HG02885 (cell line): ENCODE results near the gene BTG4.

Experiments used
- ATAC-seq: cut with Tn5 transposase; IDR thresholded peaks from one replicate; pipeline ENCODE4 v1.9.1; 2021; ENCODE audit warnings: mild to moderate bottlenecking; ENCODE audit not compliant: unreplicated experiment, poor library complexity

Gene BTG4

GRCh38 chr11:111538407-111539114 is 26.4 kb upstream of the BTG4 start:
- no peak for ATAC-seq

GRCh38 chr11:111537336-111537860 is 25.2 kb upstream of the BTG4 start:
- no peak for ATAC-seq

- no peak for ATAC-seq
Observed at GRCh38 chr11:111535281-111535680, 23.1 kb upstream of the BTG4 start.

GRCh38 chr11:111532365-111532709 is 20.2 kb upstream of the BTG4 start:
- ATAC-seq: no peak

- ATAC-seq: peak; percentile 91
Observed at GRCh38 chr11:111531687-111532364, 19.6 kb upstream of the BTG4 start.

GRCh38 chr11:111531136-111531535 is 18.9 kb upstream of the BTG4 start:
- ATAC-seq: no peak

GRCh38 chr11:111530091-111530490 is 17.9 kb upstream of the BTG4 start:
- no peak for ATAC-seq

GRCh38 chr11:111528557-111528956 is 16.4 kb upstream of the BTG4 start:
- ATAC-seq: no peak

GRCh38 chr11:111527279-111527678 is 15.1 kb upstream of the BTG4 start:
- no peak for ATAC-seq

GRCh38 chr11:111526501-111526900 is 14.3 kb upstream of the BTG4 start:
- peak; percentile 80 for ATAC-seq

GRCh38 chr11:111525456-111525855 is 13.3 kb upstream of the BTG4 start:
- no peak for ATAC-seq

- no peak for ATAC-seq
Observed at GRCh38 chr11:111524056-111524455, 11.9 kb upstream of the BTG4 start.

GRCh38 chr11:111523343-111523742 is 11.2 kb upstream of the BTG4 start:
- ATAC-seq: no peak

- no peak for ATAC-seq
Observed at GRCh38 chr11:111522426-111522825, 10.2 kb upstream of the BTG4 start.

- no peak for ATAC-seq
Observed at GRCh38 chr11:111521135-111521534, 8.9 kb upstream of the BTG4 start.

GRCh38 chr11:111520560-111520959 is 8.4 kb upstream of the BTG4 start:
- no peak for ATAC-seq

- ATAC-seq: no peak
Observed at GRCh38 chr11:111518668-111519067, 6.5 kb upstream of the BTG4 start.

- ATAC-seq: no peak
Observed at GRCh38 chr11:111515591-111515990, 3.4 kb upstream of the BTG4 start.

GRCh38 chr11:111514216-111515031 is 2.2 kb upstream of the BTG4 start, which contains the start of gene HOATZ:
TSS of gene HOATZ (plus strand) at chr11:111514778. CDS start at chr11:111514785, 7 bp downstream.
- no peak for ATAC-seq

- no peak for ATAC-seq
Observed at GRCh38 chr11:111513240-111513605, 1.0 kb upstream of the BTG4 start.

GRCh38 chr11:111510311-111510710 is 1.9 kb downstream of the BTG4 start:
- ATAC-seq: no peak
